HepG2 (cell line): Measurements from ENCODE around the gene CCL16. TPM values are rescaled to one million over a fixed set of nuclear protein-coding genes. Genes with fewer than 3 reads are reported as not detected.
A peak's percentile ranks its signal among the peaks of the same experiment; 100 is the strongest.

Experiments
- CBX2 ChIP-seq, 2 experiments: fragments of 200-600 bp in 1 of 2; sonication (generic); formaldehyde crosslinking in 1 of 2; IDR thresholded peaks; 2 replicates each; pipeline versions ENCODE4 v1.7.0 to v1.8.1; 2018 to 2022; ENCODE audit warnings: low read depth in 2 of 2, low read length in 1 of 2, mild to moderate bottlenecking in 1 of 2, missing genetic modification reagents in 1 of 2
- CHCHD3 ChIP-seq: sonication (generic); formaldehyde crosslinking; IDR thresholded peaks from 2 replicates; pipeline ENCODE4 v1.8.0; 2022; ENCODE audit warnings: mild to moderate bottlenecking, missing genetic modification reagents, moderate library complexity
- FOXO1 ChIP-seq: sonication (generic); formaldehyde crosslinking; IDR thresholded peaks from 2 replicates; pipeline ENCODE4 v1.4.0; 2020; ENCODE audit warnings: missing genetic modification reagents
- MEF2D ChIP-seq: sonication (generic); formaldehyde crosslinking; IDR thresholded peaks from 2 replicates; pipeline ENCODE4 v1.5.1; 2020; ENCODE audit warnings: mild to moderate bottlenecking, missing genetic modification reagents
- NFKBIZ ChIP-seq: IDR thresholded peaks from 2 replicates; pipeline ENCODE4 v1.6.1; 2018; ENCODE audit warnings: missing genetic modification reagents, missing compliant biosample characterization
- POLR2A ChIP-seq, 2 experiments: IDR thresholded peaks; 2 replicates each; pipeline ENCODE4 v1.6.1; 2011; ENCODE audit warnings: low read depth in 2 of 2, low read length in 2 of 2, mild to moderate bottlenecking in 1 of 2, moderate library complexity in 1 of 2; ENCODE audit not compliant: insufficient read depth in 1 of 2
- RORA ChIP-seq: sonication (generic); formaldehyde crosslinking; IDR thresholded peaks from 2 replicates; pipeline ENCODE4 v1.5.0; 2020; ENCODE audit warnings: mild to moderate bottlenecking, missing genetic modification reagents, moderate library complexity
- SMAD3 ChIP-seq: sonication (generic); formaldehyde crosslinking; IDR thresholded peaks from 2 replicates; pipeline ENCODE4 v1.4.0; 2020; ENCODE audit warnings: missing genetic modification reagents
- ZNF121 ChIP-seq: sonication (generic); formaldehyde crosslinking; IDR thresholded peaks from 2 replicates; pipeline ENCODE4 v1.5.0; 2020; ENCODE audit warnings: mild to moderate bottlenecking, missing genetic modification reagents
- ZNF292 ChIP-seq: sonication (generic); formaldehyde crosslinking; IDR thresholded peaks from 2 replicates; pipeline ENCODE4 v1.8.1; 2022; ENCODE audit warnings: mild to moderate bottlenecking, low read depth, missing genetic modification reagents, borderline replicate concordance
- polyA plus RNA-seq, 8 experiments: library from polyadenylated mRNA; depleted of rRNA in 3 of 8; stranded (reverse) in 7 of 8; unstranded in 1 of 8; fragments of >200 nt; fragmentation: Illumina TruSeq in 4 of 8; extraction: Trizol in 4 of 8; gene quantifications; 2 replicates each; pipeline versions ENCODE4 v1.2.1 to v1.2.3, GENCODE V29; 2011 to 2016; ENCODE audit warnings: low read depth in 4 of 8, missing spikeins in 1 of 8, mixed read lengths in 1 of 8; ENCODE audit not compliant: insufficient read depth in 1 of 8
- total RNA-seq, 5 experiments: library from RNA; depleted of rRNA; stranded (reverse); fragments of >200 nt; fragmentation: Illumina TruSeq; extraction: Trizol; gene quantifications; 2 replicates each; pipeline ENCODE4 v1.2.3, GENCODE V29; 2016; ENCODE audit warnings: low read depth in 1 of 5
- TF ChIP-seq, protein P1 (sequence below): sonication (generic); formaldehyde crosslinking; IDR thresholded peaks from 2 replicates; pipeline ENCODE4 v1.4.0; 2020; ENCODE audit warnings: mild to moderate bottlenecking, missing genetic modification reagents
- TF ChIP-seq, protein P2 (sequence below): IDR thresholded peaks from 2 replicates; pipeline ENCODE4 v1.4.0; 2020; ENCODE audit warnings: mild to moderate bottlenecking, missing genetic modification reagents

Gene CCL16
- total and polyA plus RNA-seq, 2 of the 13 experiments (the other 11 are each of a cell fraction or from before 2014, with no cell fraction given), result 2.0 to 14.7 TPM

DNA sequence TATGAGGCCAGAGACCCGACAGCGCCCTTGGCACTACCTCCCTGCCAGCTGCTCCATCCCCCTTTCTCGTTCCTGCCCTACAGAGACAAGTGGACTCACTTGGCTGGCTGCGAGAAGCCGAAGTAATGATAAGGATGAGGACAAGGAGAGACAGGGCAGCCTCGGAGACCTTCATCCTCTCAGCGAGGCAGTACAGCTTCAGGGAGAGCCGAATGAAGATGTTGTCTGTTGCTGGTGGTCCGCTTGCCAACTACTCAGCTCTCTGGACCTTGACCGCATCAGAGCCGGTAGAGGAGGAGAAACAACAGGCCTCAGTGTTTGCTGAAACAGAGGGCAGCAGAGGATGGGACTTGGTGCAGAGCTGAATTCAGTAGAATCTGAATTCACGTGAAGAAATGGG lies at the start of gene CCL16 (continued):
- no peak for TF ChIP-seq ZNF292 (CRISPR knock-in tag)
- peak; percentile 40 to 46; a peak in 1 of 4 replicates for TF ChIP-seq POLR2A (IDR thresholded peaks at IDR 0.05; ENCODE audit: insufficient read depth in 1 of 2, low read depth in 2 of 2, low read length in 2 of 2)
- no peak for TF ChIP-seq NFKBIZ
- TF ChIP-seq, protein P1, sequence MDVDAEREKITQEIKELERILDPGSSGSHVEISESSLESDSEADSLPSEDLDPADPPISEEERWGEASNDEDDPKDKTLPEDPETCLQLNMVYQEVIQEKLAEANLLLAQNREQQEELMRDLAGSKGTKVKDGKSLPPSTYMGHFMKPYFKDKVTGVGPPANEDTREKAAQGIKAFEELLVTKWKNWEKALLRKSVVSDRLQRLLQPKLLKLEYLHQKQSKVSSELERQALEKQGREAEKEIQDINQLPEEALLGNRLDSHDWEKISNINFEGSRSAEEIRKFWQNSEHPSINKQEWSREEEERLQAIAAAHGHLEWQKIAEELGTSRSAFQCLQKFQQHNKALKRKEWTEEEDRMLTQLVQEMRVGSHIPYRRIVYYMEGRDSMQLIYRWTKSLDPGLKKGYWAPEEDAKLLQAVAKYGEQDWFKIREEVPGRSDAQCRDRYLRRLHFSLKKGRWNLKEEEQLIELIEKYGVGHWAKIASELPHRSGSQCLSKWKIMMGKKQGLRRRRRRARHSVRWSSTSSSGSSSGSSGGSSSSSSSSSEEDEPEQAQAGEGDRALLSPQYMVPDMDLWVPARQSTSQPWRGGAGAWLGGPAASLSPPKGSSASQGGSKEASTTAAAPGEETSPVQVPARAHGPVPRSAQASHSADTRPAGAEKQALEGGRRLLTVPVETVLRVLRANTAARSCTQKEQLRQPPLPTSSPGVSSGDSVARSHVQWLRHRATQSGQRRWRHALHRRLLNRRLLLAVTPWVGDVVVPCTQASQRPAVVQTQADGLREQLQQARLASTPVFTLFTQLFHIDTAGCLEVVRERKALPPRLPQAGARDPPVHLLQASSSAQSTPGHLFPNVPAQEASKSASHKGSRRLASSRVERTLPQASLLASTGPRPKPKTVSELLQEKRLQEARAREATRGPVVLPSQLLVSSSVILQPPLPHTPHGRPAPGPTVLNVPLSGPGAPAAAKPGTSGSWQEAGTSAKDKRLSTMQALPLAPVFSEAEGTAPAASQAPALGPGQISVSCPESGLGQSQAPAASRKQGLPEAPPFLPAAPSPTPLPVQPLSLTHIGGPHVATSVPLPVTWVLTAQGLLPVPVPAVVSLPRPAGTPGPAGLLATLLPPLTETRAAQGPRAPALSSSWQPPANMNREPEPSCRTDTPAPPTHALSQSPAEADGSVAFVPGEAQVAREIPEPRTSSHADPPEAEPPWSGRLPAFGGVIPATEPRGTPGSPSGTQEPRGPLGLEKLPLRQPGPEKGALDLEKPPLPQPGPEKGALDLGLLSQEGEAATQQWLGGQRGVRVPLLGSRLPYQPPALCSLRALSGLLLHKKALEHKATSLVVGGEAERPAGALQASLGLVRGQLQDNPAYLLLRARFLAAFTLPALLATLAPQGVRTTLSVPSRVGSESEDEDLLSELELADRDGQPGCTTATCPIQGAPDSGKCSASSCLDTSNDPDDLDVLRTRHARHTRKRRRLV, result no peak
- TF ChIP-seq CHCHD3 (CRISPR knock-in tag), result no peak
- TF ChIP-seq RORA (CRISPR knock-in tag), result no peak
- no peak for TF ChIP-seq ZNF121
- no peak for TF ChIP-seq MEF2D (CRISPR knock-in tag)
- TF ChIP-seq, protein P2, sequence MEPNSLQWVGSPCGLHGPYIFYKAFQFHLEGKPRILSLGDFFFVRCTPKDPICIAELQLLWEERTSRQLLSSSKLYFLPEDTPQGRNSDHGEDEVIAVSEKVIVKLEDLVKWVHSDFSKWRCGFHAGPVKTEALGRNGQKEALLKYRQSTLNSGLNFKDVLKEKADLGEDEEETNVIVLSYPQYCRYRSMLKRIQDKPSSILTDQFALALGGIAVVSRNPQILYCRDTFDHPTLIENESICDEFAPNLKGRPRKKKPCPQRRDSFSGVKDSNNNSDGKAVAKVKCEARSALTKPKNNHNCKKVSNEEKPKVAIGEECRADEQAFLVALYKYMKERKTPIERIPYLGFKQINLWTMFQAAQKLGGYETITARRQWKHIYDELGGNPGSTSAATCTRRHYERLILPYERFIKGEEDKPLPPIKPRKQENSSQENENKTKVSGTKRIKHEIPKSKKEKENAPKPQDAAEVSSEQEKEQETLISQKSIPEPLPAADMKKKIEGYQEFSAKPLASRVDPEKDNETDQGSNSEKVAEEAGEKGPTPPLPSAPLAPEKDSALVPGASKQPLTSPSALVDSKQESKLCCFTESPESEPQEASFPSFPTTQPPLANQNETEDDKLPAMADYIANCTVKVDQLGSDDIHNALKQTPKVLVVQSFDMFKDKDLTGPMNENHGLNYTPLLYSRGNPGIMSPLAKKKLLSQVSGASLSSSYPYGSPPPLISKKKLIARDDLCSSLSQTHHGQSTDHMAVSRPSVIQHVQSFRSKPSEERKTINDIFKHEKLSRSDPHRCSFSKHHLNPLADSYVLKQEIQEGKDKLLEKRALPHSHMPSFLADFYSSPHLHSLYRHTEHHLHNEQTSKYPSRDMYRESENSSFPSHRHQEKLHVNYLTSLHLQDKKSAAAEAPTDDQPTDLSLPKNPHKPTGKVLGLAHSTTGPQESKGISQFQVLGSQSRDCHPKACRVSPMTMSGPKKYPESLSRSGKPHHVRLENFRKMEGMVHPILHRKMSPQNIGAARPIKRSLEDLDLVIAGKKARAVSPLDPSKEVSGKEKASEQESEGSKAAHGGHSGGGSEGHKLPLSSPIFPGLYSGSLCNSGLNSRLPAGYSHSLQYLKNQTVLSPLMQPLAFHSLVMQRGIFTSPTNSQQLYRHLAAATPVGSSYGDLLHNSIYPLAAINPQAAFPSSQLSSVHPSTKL (CRISPR knock-in tag), result no peak
- TF ChIP-seq SMAD3 (CRISPR knock-in tag), result no peak
- peak; percentile 73 for TF ChIP-seq FOXO1 (CRISPR knock-in tag)
- no peak for TF ChIP-seq CBX2 (IDR thresholded peaks at IDR 0.05; ENCODE audit: low read depth, low read length)
- no peak for TF ChIP-seq CBX2 (CRISPR knock-in tag; IDR thresholded peaks at IDR 0.05; ENCODE audit: low read depth)
